A673 (cell line): ENCODE data around the gene MPV17L2. TPM values are rescaled to one million over a fixed set of nuclear protein-coding genes. Genes with fewer than 3 reads are reported as not detected.

Experiments
- BruUV-seq: library from RNA; stranded (reverse); fragments of 400-500 nt; replicated peaks from 2 replicates; lab custom pipeline; 2021; lab: Mats Ljungman, UMichigan
- CTCF ChIA-PET: fragments of 300-600 bp; sonication (Branson Sonifier 250); formaldehyde crosslinking; loops from one replicate; lab custom pipeline; 2022; ENCODE audit warnings: antibody characterized with exemption; lab: Charles Lee
- POLR2A ChIA-PET: fragments of 300-600 bp; sonication (Branson Sonifier 250); formaldehyde crosslinking; loops from one replicate; lab custom pipeline; 2022; ENCODE audit warnings: antibody characterized with exemption; ENCODE audit not compliant: low non-redundant PET; lab: Charles Lee
- DNase-seq: peaks from one replicate; pipeline ENCODE4 v3.0.0-alpha.2; 2015; ENCODE audit warnings: low spot score
- H3K27ac ChIP-seq: fragments of 200-600 bp; sonication (generic); 2 replicates; pipeline ENCODE4 v1.5.1; 2016; ENCODE audit warnings: mixed run types, low read depth, mild to moderate bottlenecking, mixed read lengths, antibody characterized with exemption, low read length; ENCODE audit not compliant: poor library complexity, severe bottlenecking
- H3K27me3 ChIP-seq: fragments of 200-600 bp; sonication (generic); replicated peaks from 2 replicates; pipeline ENCODE4 v1.6.1; 2017; ENCODE audit warnings: mixed run types, low read depth, mild to moderate bottlenecking, mixed read lengths, antibody characterized with exemption, low read length; ENCODE audit not compliant: insufficient read depth, poor library complexity
- H3K36me3 ChIP-seq: fragments of 200-600 bp; sonication (generic); 2 replicates; pipeline ENCODE4 v1.6.1; 2016; ENCODE audit warnings: mixed run types, mild to moderate bottlenecking, mixed read lengths, antibody characterized with exemption, low read length; ENCODE audit not compliant: insufficient read depth, poor library complexity, severe bottlenecking
- H3K4me1 ChIP-seq: fragments of 200-600 bp; sonication (generic); 2 replicates; pipeline ENCODE4 v1.6.1; 2017; ENCODE audit warnings: mixed run types, mild to moderate bottlenecking, mixed read lengths, antibody characterized with exemption, low read length; ENCODE audit not compliant: insufficient read depth, poor library complexity, severe bottlenecking
- H3K4me3 ChIP-seq: fragments of 200-600 bp; sonication (generic); 2 replicates; pipeline ENCODE4 v1.5.1; 2016; ENCODE audit warnings: low read depth, mixed run types, mild to moderate bottlenecking, mixed read lengths, low read length; ENCODE audit not compliant: poor library complexity, severe bottlenecking
- H3K9me3 ChIP-seq: fragments of 200-600 bp; sonication (generic); 2 replicates; pipeline ENCODE4 v1.6.1; 2016; ENCODE audit warnings: mixed run types, low read depth, mild to moderate bottlenecking, mixed read lengths, antibody characterized with exemption, low read length; ENCODE audit not compliant: poor library complexity, severe bottlenecking
- CTCF ChIP-seq: fragments of 300-800, 200-600 bp; sonication (generic); conservative IDR thresholded peaks from 2 replicates; pipeline ENCODE4 v1.5.1; 2017; ENCODE audit warnings: low read depth, mild to moderate bottlenecking, antibody characterized with exemption, low read length, moderate library complexity, mixed read lengths
- EZH2 ChIP-seq: fragments of 200-600 bp; sonication (generic); IDR thresholded peaks from 2 replicates; pipeline ENCODE4 v1.6.1; 2017; ENCODE audit warnings: borderline replicate concordance, low read depth, mild to moderate bottlenecking, mixed read lengths, antibody characterized with exemption, low read length; ENCODE audit not compliant: poor library complexity, severe bottlenecking
- intact Hi-C: fragments of 100-400 bp; cut with micrococcal nuclease; formaldehyde crosslinking; loops from one replicate; pipeline ENCODE4 v1.10.0; 2022; ENCODE audit not compliant: unreplicated experiment
- total RNA-seq: library from RNA; stranded (reverse); gene quantifications from 2 replicates; pipeline ENCODE4 v1.2.3, GENCODE V29; 2021

The MPV17L2 gene
- total RNA-seq, 1 experiment from 2014 or later: 20.2 TPM

GRCh38 chr19:18173572-18174288 lies 19.3 kb upstream of the MPV17L2 start, which contains the start of gene IFI30:
Gene IFI30, plus strand, starts transcription at chr19:18173813. Its CDS starts 29 bp downstream, at chr19:18173842.
- ChIA-PET CTCF (no interaction called here), POLR2A (no interaction called here)
- no peaks in the 10 kb centered on the region for H3K9me3 ChIP-seq
- no peak for TF ChIP-seq CTCF
- no peak for TF ChIP-seq EZH2
- intact Hi-C loops: no loop called here
- peak; percentile 48 for DNase-seq
- BruUV-seq: no TSS peak
- no peaks in the 10 kb centered on the region for H3K36me3 ChIP-seq
- no peaks in the 10 kb centered on the region for H3K27me3 ChIP-seq
- H3K4me3 ChIP-seq: peak within 1 kb of the TSS; percentile 53
- H3K4me1 ChIP-seq: no peaks in the 10 kb centered on the region
- H3K27ac ChIP-seq: no peak within 1 kb of the TSS

GRCh38 chr19:18174983-18175382 lies 18.0 kb upstream of the MPV17L2 start:
- POLR2A ChIA-PET: no interaction called here

More at GRCh38 chr19:18174983-18175382, 18.0 kb upstream of the MPV17L2 start:
- intact Hi-C loops: no loop called here
- no peaks in the 10 kb centered on the region for H3K36me3 ChIP-seq
- H3K4me1 ChIP-seq: no peaks in the 10 kb centered on the region
- CTCF ChIA-PET: no interaction called here
- H3K9me3 ChIP-seq: no peaks in the 10 kb centered on the region
- no TSS peak for BruUV-seq
- H3K27ac ChIP-seq: no peak overlapping the region
- DNase-seq: no peak
- no peak overlapping the region for H3K4me3 ChIP-seq
- no peaks in the 10 kb centered on the region for H3K27me3 ChIP-seq
- TF ChIP-seq EZH2 (no peak), CTCF (no peak)
